Ascending aorta (tissue), 2 donors: ENCODE results near the gene PPP2R1B. TPM values are rescaled to one million over a fixed set of nuclear protein-coding genes. Genes with fewer than 3 reads are reported as not detected.

Source experiments
- DNase-seq, 2 donors: peaks; one replicate each; pipeline ENCODE4 v3.0.0-alpha.2; 2019; ENCODE audit warnings: low spot score in 2 of 2
- H3K27ac ChIP-seq, 2 donors: fragments of 200-600 bp; sonication (generic); one replicate each; pipeline ENCODE4 v1.5.1; 2016 to 2017; ENCODE audit warnings: mild to moderate bottlenecking in 1 of 2
- H3K27me3 ChIP-seq: fragments of 200-600 bp; sonication (generic); one replicate; pipeline ENCODE4 v1.5.1; 2017
- H3K36me3 ChIP-seq, 2 donors: fragments of 200-600 bp; sonication (generic); one replicate each; pipeline ENCODE4 v1.5.1; 2016
- H3K4me1 ChIP-seq, 2 donors: fragments of 200-600 bp; sonication (generic); one replicate each; pipeline ENCODE4 v1.5.1; 2016 to 2017; ENCODE audit warnings: mild to moderate bottlenecking in 1 of 2
- H3K4me3 ChIP-seq, 2 donors: fragments of 200-600 bp; sonication (generic); one replicate each; pipeline ENCODE4 v1.5.1; 2016 to 2017; ENCODE audit warnings: mild to moderate bottlenecking in 1 of 2
- H3K9me3 ChIP-seq, 2 donors: fragments of 200-600 bp; sonication (generic); one replicate each; pipeline ENCODE4 v1.5.1; 2016
- intact Hi-C: fragments of 100-400 bp; cut with DNase I; formaldehyde crosslinking; loops from one replicate; pipeline ENCODE4 v1.15.1; 2023
- total RNA-seq: library from RNA; depleted of rRNA; stranded (reverse); fragments of >200 nt; gene quantifications from one replicate; pipeline ENCODE4 v1.1.0, GENCODE V29; 2016
- TF ChIP-seq, protein P1 (sequence below), 3 experiments: fragments of 200-600 bp in 2 of 3; fragments of 450-650 bp in 1 of 3; sonication (generic) in 2 of 3; IDR thresholded peaks; one replicate each; pipeline ENCODE4 v1.5.1; 2016 to 2019; ENCODE audit warnings: antibody characterized with exemption in 3 of 3, mild to moderate bottlenecking in 1 of 3, moderate library complexity in 1 of 3

The PPP2R1B gene
- total RNA-seq, 1 donor from 2014 or later: 7.7 TPM

DNA sequence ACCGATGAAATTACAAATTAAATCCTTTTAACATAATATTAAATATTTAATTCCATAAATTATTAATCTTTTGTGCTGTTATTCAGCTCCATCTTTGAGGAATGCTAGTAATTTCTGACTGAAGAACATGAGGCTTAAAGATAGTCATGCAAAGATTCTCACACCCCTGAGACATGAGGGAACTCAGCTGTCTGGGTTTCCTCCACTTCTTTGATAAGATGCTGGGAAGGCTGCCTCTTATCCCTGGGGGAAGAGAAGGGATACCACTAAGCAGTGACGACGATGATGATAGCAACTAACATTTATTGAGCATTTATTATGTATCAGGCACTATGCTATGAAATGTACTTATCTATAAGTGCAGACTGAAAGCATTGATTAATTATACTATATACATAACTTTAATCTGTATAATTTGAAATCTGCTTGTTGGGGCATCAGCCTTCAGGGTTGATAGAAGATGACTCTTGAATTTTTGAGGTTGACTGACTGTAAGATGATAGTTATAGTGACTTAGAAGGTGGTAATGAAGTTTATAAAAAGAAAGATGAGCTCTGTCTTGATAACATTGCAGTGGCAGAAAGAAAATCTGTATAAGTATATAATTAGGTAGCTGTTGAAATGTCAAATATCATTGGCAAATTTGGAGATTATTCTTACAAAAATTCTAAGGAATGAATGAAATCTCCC, 85.6 kb downstream of the PPP2R1B start:
- TF ChIP-seq, protein P1, sequence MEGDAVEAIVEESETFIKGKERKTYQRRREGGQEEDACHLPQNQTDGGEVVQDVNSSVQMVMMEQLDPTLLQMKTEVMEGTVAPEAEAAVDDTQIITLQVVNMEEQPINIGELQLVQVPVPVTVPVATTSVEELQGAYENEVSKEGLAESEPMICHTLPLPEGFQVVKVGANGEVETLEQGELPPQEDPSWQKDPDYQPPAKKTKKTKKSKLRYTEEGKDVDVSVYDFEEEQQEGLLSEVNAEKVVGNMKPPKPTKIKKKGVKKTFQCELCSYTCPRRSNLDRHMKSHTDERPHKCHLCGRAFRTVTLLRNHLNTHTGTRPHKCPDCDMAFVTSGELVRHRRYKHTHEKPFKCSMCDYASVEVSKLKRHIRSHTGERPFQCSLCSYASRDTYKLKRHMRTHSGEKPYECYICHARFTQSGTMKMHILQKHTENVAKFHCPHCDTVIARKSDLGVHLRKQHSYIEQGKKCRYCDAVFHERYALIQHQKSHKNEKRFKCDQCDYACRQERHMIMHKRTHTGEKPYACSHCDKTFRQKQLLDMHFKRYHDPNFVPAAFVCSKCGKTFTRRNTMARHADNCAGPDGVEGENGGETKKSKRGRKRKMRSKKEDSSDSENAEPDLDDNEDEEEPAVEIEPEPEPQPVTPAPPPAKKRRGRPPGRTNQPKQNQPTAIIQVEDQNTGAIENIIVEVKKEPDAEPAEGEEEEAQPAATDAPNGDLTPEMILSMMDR (IDR thresholded peaks at IDR 0.05): no peak
- no peaks in the 10 kb centered on the region for H3K36me3 ChIP-seq
- peaks cover 0 to 2% of the 10 kb centered on the region in 2 donors for H3K4me1 ChIP-seq
- no peaks in the 10 kb centered on the region for H3K27me3 ChIP-seq
- H3K4me3 ChIP-seq: no peak overlapping the region
- no peaks in the 10 kb centered on the region for H3K9me3 ChIP-seq
- intact Hi-C loops: no loop called here
- no peak overlapping the region for H3K27ac ChIP-seq
- no peak for DNase-seq

Other genes with a start within 250 kb of the PPP2R1B start
- 27.2 TPM for gene LAYN, start 225.7 kb downstream of the PPP2R1B start, total RNA-seq
- gene SIK2, start 163.9 kb downstream of the PPP2R1B start, total RNA-seq: 8.2 TPM
- gene ALG9, start 105.2 kb upstream of the PPP2R1B start, total RNA-seq: 16.8 TPM
- gene FDXACB1, start 112.8 kb upstream of the PPP2R1B start, total RNA-seq: 0.53 TPM
- gene CFAP68, start 113.2 kb upstream of the PPP2R1B start, total RNA-seq: not detected
- 288 TPM for gene CRYAB, start 145.4 kb upstream of the PPP2R1B start, total RNA-seq
- not detected for gene HSPB2, start 146.3 kb upstream of the PPP2R1B start, total RNA-seq
- gene C11orf52, start 152.5 kb upstream of the PPP2R1B start, total RNA-seq: not detected
- gene DIXDC1, start 171.0 kb upstream of the PPP2R1B start, total RNA-seq: 48.9 TPM